Femur (tissue), 1 donor: Measurements from ENCODE around the gene SLC25A25.
"Not testable (repeated sequence)": the region's sequence is repeated elsewhere in the genome, so short reads cannot be mapped to it uniquely, and the experiment has no call there.

Experiments used
- DNase-seq: peaks from one replicate; pipeline ENCODE4 v3.0.0-alpha.2; 2017

Gene SLC25A25

GRCh38 chr9:128098297-128099230, 30.5 kb downstream of the SLC25A25 start:
- peak; percentile 92 for DNase-seq

- DNase-seq, result peak; percentile 43
These were observed 31.3 kb downstream of the SLC25A25 start for GRCh38 chr9:128099231-128099931.

GRCh38 chr9:128099932-128100491, 32.0 kb downstream of the SLC25A25 start:
- peak; percentile 47 for DNase-seq

GRCh38 chr9:128100581-128100980, 32.5 kb downstream of the SLC25A25 start:
- peak; percentile 23 for DNase-seq

GRCh38 chr9:128101231-128101661, 33.2 kb downstream of the SLC25A25 start:
- peak; percentile 19 for DNase-seq

- DNase-seq, result peak; percentile 18
These were observed 33.7 kb downstream of the SLC25A25 start for GRCh38 chr9:128101690-128102089.

GRCh38 chr9:128102196-128102595, 34.2 kb downstream of the SLC25A25 start:
- DNase-seq, result peak; percentile 18

GRCh38 chr9:128102861-128103588, 35.0 kb downstream of the SLC25A25 start:
- DNase-seq, result peak; percentile 18

GRCh38 chr9:128103589-128103962, 35.5 kb downstream of the SLC25A25 start:
- DNase-seq, result no peak

GRCh38 chr9:128104171-128104618, 36.2 kb downstream of the SLC25A25 start:
- DNase-seq, result peak; percentile 62

- DNase-seq, result no peak
These were observed 37.6 kb downstream of the SLC25A25 start for GRCh38 chr9:128105538-128106175.

GRCh38 chr9:128106181-128106939, 38.3 kb downstream of the SLC25A25 start:
- no peak for DNase-seq

GRCh38 chr9:128106940-128107467, 39.0 kb downstream of the SLC25A25 start:
- DNase-seq, result no peak

GRCh38 chr9:128107468-128108268, 39.6 kb downstream of the SLC25A25 start:
- DNase-seq, result no peak

GRCh38 chr9:128108269-128109049, 40.4 kb downstream of the SLC25A25 start:
- DNase-seq, result no peak

- DNase-seq, result peak; percentile 23
These were observed 41.1 kb downstream of the SLC25A25 start for GRCh38 chr9:128109050-128109709.

GRCh38 chr9:128111726-128112125, 43.7 kb downstream of the SLC25A25 start:
- DNase-seq, result not testable (repeated sequence)

GRCh38 chr9:128113526-128114325, 45.7 kb downstream of the SLC25A25 start:
- DNase-seq, result no peak
